ENCODE data around the gene SLC27A4. TPM values are rescaled to one million over a fixed set of nuclear protein-coding genes. Genes with fewer than 3 reads are reported as not detected.

SLC27A4 gene
- total and polyA plus RNA-seq, 2 donors from 2014 or later: 29.3 to 58.7 TPM

- no peaks in the 10 kb centered on the region for H3K9me3 ChIP-seq (ENCODE audit: control insufficient read depth in 2 of 3, insufficient read depth in 1 of 3, low read length in 3 of 3)
- FAIRE-seq: no peak
- H3K27ac ChIP-seq (ENCODE audit: low read depth in 2 of 2, low read length in 2 of 2): no peak overlapping the region
- TF ChIP-seq CTCF (IDR thresholded peaks at IDR 0.05; ENCODE audit: borderline replicate concordance, extremely low read depth, insufficient read depth): no peak
- no peak overlapping the region for H3K9ac ChIP-seq (ENCODE audit: low read length in 3 of 3)
- H3K4me1 ChIP-seq (ENCODE audit: control insufficient read depth in 2 of 3, insufficient read depth in 2 of 3, low read depth in 1 of 3, low read length in 3 of 3): peaks cover 0 to 7% (median 0%) of the 10 kb centered on the region in 3 donors
- no peak overlapping the region for H3K4me3 ChIP-seq (ENCODE audit: low read length in 3 of 3)
- no peaks in the 10 kb centered on the region for H3K36me3 ChIP-seq (ENCODE audit: control insufficient read depth in 2 of 3, insufficient read depth in 3 of 3, low read length in 3 of 3)
- DNase-seq: no peak
- no peaks in the 10 kb centered on the region for H3K27me3 ChIP-seq (ENCODE audit: control insufficient read depth, insufficient read depth, low read length)
- intact Hi-C loops (cut with DNase I): no loop called here
These were observed 41.5 kb upstream of the SLC27A4 start for GRCh38 chr9:128298535-128299482.

GRCh38 chr9:128304136-128304970 lies 36.0 kb upstream of the SLC27A4 start:
- Histone ChIP-seq H3K9ac (ENCODE audit: low read length in 3 of 3) (no peak overlapping the region), H3K36me3 (ENCODE audit: control insufficient read depth in 2 of 3, insufficient read depth in 3 of 3, low read length in 3 of 3) (peaks cover 0 to 5% (median 3%) of the 10 kb centered on the region in 3 donors), H3K4me1 (ENCODE audit: control insufficient read depth in 2 of 3, insufficient read depth in 2 of 3, low read depth in 1 of 3, low read length in 3 of 3) (no peaks in the 10 kb centered on the region), H3K4me3 (ENCODE audit: low read length in 3 of 3) (no peak overlapping the region), H3K27ac (ENCODE audit: low read depth in 2 of 2, low read length in 2 of 2) (no peak overlapping the region), H3K27me3 (ENCODE audit: control insufficient read depth, insufficient read depth, low read length) (no peaks in the 10 kb centered on the region), H3K9me3 (ENCODE audit: control insufficient read depth in 2 of 3, insufficient read depth in 1 of 3, low read length in 3 of 3) (no peaks in the 10 kb centered on the region)
- DNase-seq (no peak), FAIRE-seq (no peak)
- intact Hi-C loops (cut with DNase I): no loop called here
- no peak for TF ChIP-seq CTCF (IDR thresholded peaks at IDR 0.05; ENCODE audit: borderline replicate concordance, extremely low read depth, insufficient read depth)

GRCh38 chr9:128304971-128305288 lies 35.4 kb upstream of the SLC27A4 start:
- intact Hi-C loops (cut with DNase I): no loop called here

More at GRCh38 chr9:128304971-128305288, 35.4 kb upstream of the SLC27A4 start:
- FAIRE-seq (no peak), DNase-seq (no peak)
- Histone ChIP-seq H3K9me3 (ENCODE audit: control insufficient read depth in 2 of 3, insufficient read depth in 1 of 3, low read length in 3 of 3) (no peaks in the 10 kb centered on the region), H3K27me3 (ENCODE audit: control insufficient read depth, insufficient read depth, low read length) (no peaks in the 10 kb centered on the region), H3K4me3 (ENCODE audit: low read length in 3 of 3) (no peak overlapping the region), H3K36me3 (ENCODE audit: control insufficient read depth in 2 of 3, insufficient read depth in 3 of 3, low read length in 3 of 3) (peaks cover 0 to 11% (median 8%) of the 10 kb centered on the region in 3 donors), H3K4me1 (ENCODE audit: control insufficient read depth in 2 of 3, insufficient read depth in 2 of 3, low read depth in 1 of 3, low read length in 3 of 3) (no peaks in the 10 kb centered on the region), H3K9ac (ENCODE audit: low read length in 3 of 3) (no peak overlapping the region), H3K27ac (ENCODE audit: low read depth in 2 of 2, low read length in 2 of 2) (no peak overlapping the region)
- TF ChIP-seq CTCF (IDR thresholded peaks at IDR 0.05; ENCODE audit: borderline replicate concordance, extremely low read depth, insufficient read depth): no peak

Data from kidney (tissue), 14 donors.